Measurements from ENCODE around the gene PACSIN1. TPM values are rescaled to one million over a fixed set of nuclear protein-coding genes. Genes with fewer than 3 reads are reported as not detected.

Gene PACSIN1
- total and polyA plus RNA-seq, 2 donors (not counting 3 experiments of a cell fraction or from before 2014, with no cell fraction given), result 0.03 TPM; not detected in 1

DNA sequence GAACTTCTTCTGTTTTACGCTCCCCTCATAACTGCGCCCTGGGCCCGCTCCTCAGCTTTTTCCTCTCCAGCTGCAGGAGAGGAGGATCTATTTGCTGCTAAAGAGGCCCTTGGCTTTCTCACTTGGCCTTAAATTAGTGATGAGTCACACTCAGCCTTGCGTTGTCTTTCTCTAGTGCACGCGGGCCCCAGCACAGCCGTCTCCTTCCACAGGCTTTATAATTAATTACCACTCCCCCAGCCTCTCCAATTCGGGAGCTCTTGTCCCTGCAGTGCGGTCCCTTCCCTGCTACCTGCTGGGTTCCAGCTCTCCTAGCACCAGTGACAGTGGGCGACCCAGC, 25.2 kb downstream of the PACSIN1 start:
- intact Hi-C loops (cut with micrococcal nuclease), result no loop called here
- no peak overlapping the region for H3K9ac ChIP-seq (replicated peaks; ENCODE audit: extremely low read depth, insufficient read depth, low read length)
- no peak overlapping the region for H3K4me3 ChIP-seq (replicated peaks in 1 of 3; ENCODE audit: insufficient read depth in 1 of 3, low read depth in 1 of 3, low read length in 3 of 3)
- TF ChIP-seq, protein P1, sequence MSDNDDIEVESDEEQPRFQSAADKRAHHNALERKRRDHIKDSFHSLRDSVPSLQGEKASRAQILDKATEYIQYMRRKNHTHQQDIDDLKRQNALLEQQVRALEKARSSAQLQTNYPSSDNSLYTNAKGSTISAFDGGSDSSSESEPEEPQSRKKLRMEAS (IDR thresholded peaks at IDR 0.05; ENCODE audit: insufficient read depth, insufficient read length), result no peak
- TF ChIP-seq GATA2 (IDR thresholded peaks at IDR 0.05; ENCODE audit: insufficient read depth, insufficient read length, low read depth, low read length), result no peak
- TF ChIP-seq, protein P2, sequence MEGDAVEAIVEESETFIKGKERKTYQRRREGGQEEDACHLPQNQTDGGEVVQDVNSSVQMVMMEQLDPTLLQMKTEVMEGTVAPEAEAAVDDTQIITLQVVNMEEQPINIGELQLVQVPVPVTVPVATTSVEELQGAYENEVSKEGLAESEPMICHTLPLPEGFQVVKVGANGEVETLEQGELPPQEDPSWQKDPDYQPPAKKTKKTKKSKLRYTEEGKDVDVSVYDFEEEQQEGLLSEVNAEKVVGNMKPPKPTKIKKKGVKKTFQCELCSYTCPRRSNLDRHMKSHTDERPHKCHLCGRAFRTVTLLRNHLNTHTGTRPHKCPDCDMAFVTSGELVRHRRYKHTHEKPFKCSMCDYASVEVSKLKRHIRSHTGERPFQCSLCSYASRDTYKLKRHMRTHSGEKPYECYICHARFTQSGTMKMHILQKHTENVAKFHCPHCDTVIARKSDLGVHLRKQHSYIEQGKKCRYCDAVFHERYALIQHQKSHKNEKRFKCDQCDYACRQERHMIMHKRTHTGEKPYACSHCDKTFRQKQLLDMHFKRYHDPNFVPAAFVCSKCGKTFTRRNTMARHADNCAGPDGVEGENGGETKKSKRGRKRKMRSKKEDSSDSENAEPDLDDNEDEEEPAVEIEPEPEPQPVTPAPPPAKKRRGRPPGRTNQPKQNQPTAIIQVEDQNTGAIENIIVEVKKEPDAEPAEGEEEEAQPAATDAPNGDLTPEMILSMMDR (IDR thresholded peaks at IDR 0.05; ENCODE audit: extremely low read depth in 1 of 2, insufficient read depth in 1 of 2, low read depth in 1 of 2, low read length in 2 of 2), result no peak
- TF ChIP-seq FOS (IDR thresholded peaks at IDR 0.05; ENCODE audit: borderline replicate concordance, insufficient read depth, low read length), result no peak
- no peak for TF ChIP-seq POLR2A (IDR thresholded peaks at IDR 0.05; ENCODE audit: low read depth, low read length)
- no peak for TF ChIP-seq MYC (IDR thresholded peaks at IDR 0.05; ENCODE audit: low read depth, low read length)
- TF ChIP-seq POLR2AphosphoS5 (IDR thresholded peaks at IDR 0.05; ENCODE audit: insufficient read depth, low read depth, low read length), result no peak
- TF ChIP-seq EZH2 (IDR thresholded peaks at IDR 0.05; ENCODE audit: borderline replicate concordance, low read depth, low read length, severe bottlenecking), result no peak
- no peak for TF ChIP-seq JUN (IDR thresholded peaks at IDR 0.05; ENCODE audit: borderline replicate concordance, insufficient read depth, insufficient read length, low read depth)
- ChIA-PET CTCF (no interaction called here), POLR2A (no interaction called here)
- no peak overlapping the region for H3K27ac ChIP-seq (ENCODE audit: insufficient read depth, low read depth, low read length)
- H3K9me1 ChIP-seq (replicated peaks; ENCODE audit: control insufficient read depth, extremely low read depth, insufficient read depth, low read length), result no peaks in the 10 kb centered on the region
- no peaks in the 10 kb centered on the region for H4K20me1 ChIP-seq (replicated peaks; ENCODE audit: control insufficient read depth, extremely low read depth, insufficient read depth, low read length)
- H3K27me3 ChIP-seq (ENCODE audit: control insufficient read depth in 2 of 2, insufficient read depth in 2 of 2, low read length in 2 of 2), result peaks cover 0 to 7% of the 10 kb centered on the region in 2 experiments
- H3K79me2 ChIP-seq (ENCODE audit: control insufficient read depth, insufficient read depth, low read length), result no peaks in the 10 kb centered on the region
- no peak overlapping the region for H2AFZ ChIP-seq (ENCODE audit: low read depth, low read length)
- BruUV-seq (replicated peaks), result no TSS peak
- dilution Hi-C loops (cut with MboI; ENCODE audit: extremely low pct_ligation_motif_present, low sequenced_read_pairs), result no loop called here
- FAIRE-seq (no peak), DNase-seq (ENCODE audit: low read depth, low spot score) (no peak)
- no peaks in the 10 kb centered on the region for H3K9me3 ChIP-seq (replicated peaks; ENCODE audit: control insufficient read depth, insufficient read depth, low read length)
- no peaks in the 10 kb centered on the region for H3K4me1 ChIP-seq (ENCODE audit: control insufficient read depth, extremely low read depth, insufficient read depth, low read length)
- H3K4me2 ChIP-seq (ENCODE audit: insufficient read depth, low read length), result no peak overlapping the region
- H3K36me3 ChIP-seq (ENCODE audit: control insufficient read depth in 2 of 2, extremely low read depth in 1 of 2, insufficient read depth in 2 of 2, low read length in 2 of 2), result no peaks in the 10 kb centered on the region

Data from endothelial cell of umbilical vein (primary cell).